Stimulated activated CD4-positive, alpha-beta T cell treated with anti-CD3 and anti-CD28 coated beads, TNF-alpha, amount 100 ng/mL, for 48 hours (primary cell): ENCODE data around the gene GNRHR.
"Not testable (repeated sequence)": the region's sequence is repeated elsewhere in the genome, so short reads cannot be mapped to it uniquely, and the experiment has no call there.

ENCODE experiments used
- DNase-seq, 3 donors: peaks; one replicate each; pipeline ENCODE4 v3.0.0-alpha.2; 2020; ENCODE audit warnings: low read depth in 3 of 3

Gene GNRHR, protein sequence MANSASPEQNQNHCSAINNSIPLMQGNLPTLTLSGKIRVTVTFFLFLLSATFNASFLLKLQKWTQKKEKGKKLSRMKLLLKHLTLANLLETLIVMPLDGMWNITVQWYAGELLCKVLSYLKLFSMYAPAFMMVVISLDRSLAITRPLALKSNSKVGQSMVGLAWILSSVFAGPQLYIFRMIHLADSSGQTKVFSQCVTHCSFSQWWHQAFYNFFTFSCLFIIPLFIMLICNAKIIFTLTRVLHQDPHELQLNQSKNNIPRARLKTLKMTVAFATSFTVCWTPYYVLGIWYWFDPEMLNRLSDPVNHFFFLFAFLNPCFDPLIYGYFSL

GRCh38 chr4:67754288-67754687, at the start of gene GNRHR:
Gene GNRHR (minus strand): TSS chr4:67754388. CDS start chr4:67754335, 53 bp downstream.
- no peak for DNase-seq

GRCh38 chr4:67796810-67797209, 42.6 kb upstream of the GNRHR start:
- DNase-seq = no peak

DNA sequence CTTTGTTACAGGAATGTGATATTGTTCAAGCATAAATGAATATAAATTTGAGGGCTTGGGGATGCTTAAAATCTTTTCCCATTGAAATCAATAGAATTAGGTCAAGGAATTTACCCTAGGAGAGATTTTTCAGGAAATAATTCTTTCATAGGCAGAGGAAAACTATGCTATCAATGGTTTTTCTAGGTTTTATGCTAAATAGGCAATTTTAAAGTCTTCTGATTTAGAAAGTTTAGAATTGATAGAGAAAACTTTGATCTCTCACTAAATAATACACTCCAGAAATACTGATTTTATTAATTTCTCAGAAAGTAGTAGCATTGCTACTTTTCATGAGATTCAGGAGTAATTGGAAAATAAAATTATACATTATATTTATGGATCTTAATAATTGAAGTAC, 36.5 kb upstream of the GNRHR start:
- no peak for DNase-seq

DNA sequence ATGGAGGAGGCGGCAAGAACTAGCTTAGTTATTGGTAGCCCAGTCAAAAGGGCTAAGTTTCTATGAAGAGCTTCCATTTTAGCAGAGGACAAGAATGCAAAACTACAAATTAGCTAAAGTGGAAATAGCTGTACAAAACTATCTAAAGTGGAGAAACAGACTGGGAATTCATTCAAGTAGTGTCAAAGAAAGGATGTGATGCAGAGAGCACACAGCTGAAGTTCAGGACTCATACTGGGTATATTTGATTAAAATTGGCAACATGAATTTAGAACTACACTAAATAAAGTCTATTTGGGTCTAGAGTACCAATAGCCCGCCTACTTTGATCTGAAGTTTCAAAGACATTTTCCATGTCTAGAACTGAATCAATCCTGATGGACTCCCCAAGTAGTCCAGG, 33.1 kb upstream of the GNRHR start:
- DNase-seq = no peak

- no peak for DNase-seq
These were observed 31.3 kb upstream of the GNRHR start for GRCh38 chr4:67785528-67785927.

- no peak for DNase-seq
These were observed 25.4 kb upstream of the GNRHR start for GRCh38 chr4:67779631-67780030.

GRCh38 chr4:67776746-67777145, 22.6 kb upstream of the GNRHR start:
- DNase-seq = no peak

GRCh38 chr4:67770422-67770821, 16.2 kb upstream of the GNRHR start:
- DNase-seq = no peak

DNA sequence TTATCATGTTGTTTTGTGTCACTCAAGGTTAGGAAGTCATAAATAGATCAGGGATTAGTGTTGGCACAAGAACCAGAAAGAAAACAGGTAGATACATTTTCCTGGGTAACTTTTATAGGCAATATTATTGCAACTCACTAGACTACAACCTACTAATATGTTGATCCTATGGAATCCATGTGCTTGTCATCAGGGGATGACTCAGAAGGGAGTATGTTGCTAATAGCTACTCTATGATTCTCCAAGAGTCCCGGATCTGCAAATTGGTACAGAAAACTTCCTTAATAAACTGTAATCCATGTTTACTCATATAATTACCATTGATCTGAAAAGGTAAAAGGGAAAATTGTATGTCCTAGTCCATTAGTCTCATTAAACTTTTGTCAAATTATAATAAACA, 11.7 kb upstream of the GNRHR start:
- DNase-seq = no peak

GRCh38 chr4:67765401-67765800, 11.2 kb upstream of the GNRHR start:
- DNase-seq = no peak

DNA sequence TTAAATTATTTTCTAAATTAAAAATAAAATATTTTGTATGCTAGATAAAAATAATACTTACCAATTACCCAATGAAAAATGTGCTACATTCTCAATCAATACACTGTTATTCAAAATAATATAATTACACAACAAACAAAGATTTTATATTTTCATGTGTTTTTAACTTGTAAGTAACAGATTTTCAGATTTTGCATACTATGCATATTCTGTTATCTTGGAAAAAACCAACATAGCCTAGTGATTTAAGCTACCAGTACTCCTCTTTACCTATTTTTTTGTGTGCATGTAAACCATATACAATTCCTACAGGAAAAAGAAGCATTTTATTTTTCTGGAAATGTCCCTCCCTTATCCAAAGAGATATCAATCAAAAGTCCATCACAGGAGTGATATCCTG, 10.0 kb upstream of the GNRHR start:
- no peak for DNase-seq

DNA sequence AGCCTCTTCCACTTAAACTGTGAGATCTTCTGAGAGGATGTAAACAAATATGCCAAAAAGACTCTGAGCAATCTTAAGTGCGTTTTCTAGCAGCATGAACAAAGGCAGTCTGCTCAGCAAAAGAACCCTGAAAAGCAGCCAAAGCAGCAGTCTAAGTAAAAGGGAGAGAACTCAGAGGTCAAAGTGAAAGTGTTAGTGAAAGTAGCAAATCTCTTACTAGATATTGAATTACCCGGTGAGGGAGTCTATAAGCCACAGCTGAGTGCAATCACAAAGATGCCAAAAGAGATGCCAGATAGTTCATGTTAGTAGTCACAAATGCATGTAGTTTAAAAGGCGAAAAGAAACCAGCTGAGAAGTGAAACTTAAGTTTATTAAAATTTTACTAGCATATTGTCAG, 7.9 kb upstream of the GNRHR start:
- no peak for DNase-seq

DNA sequence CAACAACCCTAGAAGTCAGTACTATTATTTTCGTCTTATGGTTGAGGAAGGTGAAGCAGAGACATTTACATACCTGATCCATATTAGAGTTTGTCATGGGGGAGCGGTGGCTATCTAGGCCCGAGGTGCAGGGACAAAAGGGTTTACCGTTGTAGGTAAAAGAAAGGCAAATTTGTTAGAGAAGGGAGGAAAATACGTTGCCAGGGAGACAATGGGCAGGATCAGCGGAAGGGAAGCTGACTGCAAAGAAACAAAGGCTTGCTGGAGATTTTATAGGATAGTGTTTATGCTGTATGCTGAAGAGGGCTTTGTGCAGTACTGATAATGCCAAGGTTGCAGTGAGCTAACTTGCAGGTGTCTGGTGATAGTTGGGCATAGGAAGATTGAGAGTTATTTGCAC, 2.8 kb upstream of the GNRHR start:
- DNase-seq = not testable (repeated sequence)

- DNase-seq = no peak
These were observed 1.8 kb upstream of the GNRHR start for GRCh38 chr4:67755974-67756373.

DNA sequence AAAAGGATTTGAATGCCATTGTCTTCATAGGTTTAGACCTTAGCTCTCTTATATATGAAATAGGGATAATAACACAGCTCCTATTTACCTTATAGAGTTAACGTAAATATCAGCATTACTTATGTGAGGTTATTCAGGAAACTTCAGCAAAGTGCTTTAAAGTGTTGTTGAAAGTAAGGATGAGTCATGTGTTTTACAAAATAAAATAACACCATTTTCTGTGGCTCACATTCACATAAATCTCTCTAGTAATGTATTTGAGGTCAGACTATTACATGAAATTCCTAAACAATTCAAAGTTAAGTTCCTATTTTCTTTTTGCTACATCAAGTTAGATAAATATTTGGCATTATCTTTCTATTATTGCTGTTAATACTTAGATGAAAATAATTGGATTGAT, 2.9 kb downstream of the GNRHR start:
- no peak for DNase-seq

- no peak for DNase-seq
These were observed 3.5 kb downstream of the GNRHR start for GRCh38 chr4:67750691-67751090.

GRCh38 chr4:67749286-67749685, 4.9 kb downstream of the GNRHR start:
- DNase-seq = no peak

DNA sequence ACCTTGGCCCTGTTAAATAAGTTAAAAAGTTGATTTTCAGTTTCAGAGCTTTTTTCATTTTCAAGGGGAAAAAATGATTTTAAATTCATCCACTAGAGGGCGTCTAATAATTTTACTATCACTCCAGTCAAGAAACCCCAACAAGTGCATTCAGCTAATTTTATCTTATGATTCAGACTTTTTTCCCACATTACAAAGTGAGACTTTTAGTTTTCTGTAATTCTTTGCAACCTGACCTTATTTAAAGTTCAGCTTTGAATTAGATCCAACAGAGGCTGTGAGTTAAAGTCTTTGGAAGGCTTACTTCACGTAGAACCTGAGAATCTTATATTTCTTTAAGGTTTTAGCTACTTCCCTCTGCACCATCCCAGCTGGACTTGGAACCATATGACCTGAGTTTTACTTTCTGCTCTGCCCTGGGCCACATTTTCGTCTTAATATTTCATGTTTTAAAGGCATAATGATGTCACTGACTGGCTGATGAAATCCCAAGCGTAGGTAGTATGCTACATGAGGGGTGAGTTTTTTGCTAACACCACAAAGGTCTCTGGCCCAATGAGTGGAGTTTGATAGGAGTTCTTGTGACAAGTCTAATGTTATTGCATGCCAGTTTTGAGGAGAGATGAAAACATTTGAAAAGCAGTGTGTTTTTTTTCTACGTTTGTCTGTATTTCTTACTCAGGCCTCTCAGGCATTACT, 7.2 kb downstream of the GNRHR start:
- no peak for DNase-seq

GRCh38 chr4:67744561-67745283, 9.5 kb downstream of the GNRHR start:
- no peak for DNase-seq

GRCh38 chr4:67743194-67743593, 11.0 kb downstream of the GNRHR start:
- DNase-seq = no peak

- DNase-seq = no peak
These were observed 17.9 kb downstream of the GNRHR start for GRCh38 chr4:67736262-67736661.

DNA sequence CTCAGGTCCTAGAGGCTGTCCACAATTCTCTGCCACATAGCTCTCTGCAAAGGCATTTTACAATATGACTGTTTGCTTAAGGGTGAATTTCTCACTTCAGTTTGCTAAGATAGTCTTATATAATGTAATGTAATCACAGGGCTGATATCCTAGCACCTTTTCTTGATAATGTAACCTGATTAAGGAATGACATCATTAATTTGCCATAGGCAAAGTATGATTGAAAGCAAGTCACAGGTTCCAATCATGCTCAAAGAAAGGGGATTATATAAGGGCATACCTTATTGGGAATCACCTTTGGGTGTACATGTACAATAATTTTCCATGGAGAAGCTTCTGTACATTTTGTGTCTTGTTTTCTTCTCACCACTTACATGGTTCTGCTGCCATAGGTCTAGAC, 18.9 kb downstream of the GNRHR start:
- DNase-seq = no peak

GRCh38 chr4:67730511-67730910, 23.7 kb downstream of the GNRHR start:
- DNase-seq = not testable (repeated sequence)
